Testis (tissue), 2 donors: ENCODE results near the gene UGT1A9.

ENCODE experiments used
- POLR2A ChIP-seq: fragments of 450-650 bp; IDR thresholded peaks from one replicate; pipeline ENCODE4 v1.6.1; 2017; ENCODE audit warnings: antibody characterized with exemption, mild to moderate bottlenecking, moderate library complexity
- TF ChIP-seq, protein P1 (sequence below), 3 experiments: fragments of 450-650 bp in 2 of 3; fragments of 200-600 bp in 1 of 3; sonication (generic) in 1 of 3; IDR thresholded peaks; one replicate each; pipeline ENCODE4 v1.5.1; 2016 to 2019; ENCODE audit warnings: antibody characterized with exemption in 3 of 3, mild to moderate bottlenecking in 2 of 3, moderate library complexity in 1 of 3

DNA sequence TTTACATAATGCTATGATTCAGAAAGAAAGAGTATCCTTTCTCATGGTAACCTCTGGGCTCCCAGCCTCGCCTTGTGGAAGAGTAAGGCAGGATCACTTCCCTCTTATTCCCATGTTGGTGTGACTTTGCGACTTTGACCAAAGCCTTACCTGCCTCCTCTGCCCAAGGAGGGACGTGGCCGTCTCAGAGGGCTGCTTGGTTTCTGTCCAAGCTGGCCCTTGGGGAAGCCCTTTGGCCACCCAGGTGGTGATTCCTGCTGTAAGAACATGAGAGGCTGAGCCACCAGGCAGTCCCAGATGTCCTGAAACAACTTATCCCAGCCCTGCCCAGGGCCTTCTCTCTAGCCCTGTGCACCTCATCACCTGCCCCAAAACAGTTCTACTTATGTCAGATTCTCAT, 27.0 kb downstream of the UGT1A9 start:
- TF ChIP-seq, protein P1, sequence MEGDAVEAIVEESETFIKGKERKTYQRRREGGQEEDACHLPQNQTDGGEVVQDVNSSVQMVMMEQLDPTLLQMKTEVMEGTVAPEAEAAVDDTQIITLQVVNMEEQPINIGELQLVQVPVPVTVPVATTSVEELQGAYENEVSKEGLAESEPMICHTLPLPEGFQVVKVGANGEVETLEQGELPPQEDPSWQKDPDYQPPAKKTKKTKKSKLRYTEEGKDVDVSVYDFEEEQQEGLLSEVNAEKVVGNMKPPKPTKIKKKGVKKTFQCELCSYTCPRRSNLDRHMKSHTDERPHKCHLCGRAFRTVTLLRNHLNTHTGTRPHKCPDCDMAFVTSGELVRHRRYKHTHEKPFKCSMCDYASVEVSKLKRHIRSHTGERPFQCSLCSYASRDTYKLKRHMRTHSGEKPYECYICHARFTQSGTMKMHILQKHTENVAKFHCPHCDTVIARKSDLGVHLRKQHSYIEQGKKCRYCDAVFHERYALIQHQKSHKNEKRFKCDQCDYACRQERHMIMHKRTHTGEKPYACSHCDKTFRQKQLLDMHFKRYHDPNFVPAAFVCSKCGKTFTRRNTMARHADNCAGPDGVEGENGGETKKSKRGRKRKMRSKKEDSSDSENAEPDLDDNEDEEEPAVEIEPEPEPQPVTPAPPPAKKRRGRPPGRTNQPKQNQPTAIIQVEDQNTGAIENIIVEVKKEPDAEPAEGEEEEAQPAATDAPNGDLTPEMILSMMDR (IDR thresholded peaks at IDR 0.05), result no peak
- TF ChIP-seq POLR2A, result no peak
